Suprapubic skin (tissue), 4 donors: ENCODE results near the gene DROSHA. TPM values are rescaled to one million over a fixed set of nuclear protein-coding genes. Genes with fewer than 3 reads are reported as not detected.

ENCODE experiments used
- DNase-seq, 2 donors: peaks; one replicate each; pipeline ENCODE4 v3.0.0-alpha.2; 2019; ENCODE audit warnings: low spot score in 2 of 2
- H3K27ac ChIP-seq: fragments of 200-600 bp; sonication (generic); one replicate; pipeline ENCODE4 v1.5.1; 2019
- H3K27me3 ChIP-seq: fragments of 200-600 bp; sonication (generic); one replicate; pipeline ENCODE4 v1.5.1; 2019
- H3K36me3 ChIP-seq: fragments of 200-600 bp; sonication (generic); one replicate; pipeline ENCODE4 v1.5.1; 2019
- H3K4me1 ChIP-seq: fragments of 200-600 bp; sonication (generic); one replicate; pipeline ENCODE4 v1.5.1; 2019
- H3K4me3 ChIP-seq: fragments of 200-600 bp; sonication (generic); one replicate; pipeline ENCODE4 v1.5.1; 2019; ENCODE audit warnings: mild to moderate bottlenecking
- H3K9me3 ChIP-seq: fragments of 200-600 bp; sonication (generic); one replicate; pipeline ENCODE4 v1.5.1; 2019
- CTCF ChIP-seq, 2 donors: fragments of 200-600 bp in 1 of 2; fragments of 450-650 bp in 1 of 2; sonication (generic) in 1 of 2; IDR thresholded peaks; one replicate each; pipeline ENCODE4 v1.5.1; 2016 to 2019; ENCODE audit warnings: antibody characterized with exemption in 2 of 2, mild to moderate bottlenecking in 1 of 2, moderate library complexity in 1 of 2
- EP300 ChIP-seq: sonication (generic); formaldehyde crosslinking; IDR thresholded peaks from one replicate; pipeline ENCODE4 v1.6.1; 2017; ENCODE audit warnings: antibody characterized with exemption
- POLR2A ChIP-seq, 2 donors: fragments of 450-650 bp; IDR thresholded peaks; one replicate each; pipeline ENCODE4 v1.6.1; 2017; ENCODE audit warnings: antibody characterized with exemption in 2 of 2, mild to moderate bottlenecking in 2 of 2, moderate library complexity in 2 of 2
- POLR2AphosphoS5 ChIP-seq, 3 donors: sonication (generic); formaldehyde crosslinking; IDR thresholded peaks; one replicate each; pipeline ENCODE4 v1.6.1; 2017; ENCODE audit warnings: antibody characterized with exemption in 3 of 3
- WGBS: methylation state at CpG from one replicate; pipeline ENCODE4 v1.1.5; 2018; 5-methylcytosine and 5-hydroxymethylcytosine counted together
- total RNA-seq, 4 donors: library from RNA; depleted of rRNA; stranded (reverse); fragments of >200 nt; gene quantifications; one replicate each; pipeline ENCODE4 v1.1.0, GENCODE V29; 2016

The DROSHA gene
- total RNA-seq, 4 donors from 2014 or later = 25.5 to 69.7 (median 34.6) TPM

DNA sequence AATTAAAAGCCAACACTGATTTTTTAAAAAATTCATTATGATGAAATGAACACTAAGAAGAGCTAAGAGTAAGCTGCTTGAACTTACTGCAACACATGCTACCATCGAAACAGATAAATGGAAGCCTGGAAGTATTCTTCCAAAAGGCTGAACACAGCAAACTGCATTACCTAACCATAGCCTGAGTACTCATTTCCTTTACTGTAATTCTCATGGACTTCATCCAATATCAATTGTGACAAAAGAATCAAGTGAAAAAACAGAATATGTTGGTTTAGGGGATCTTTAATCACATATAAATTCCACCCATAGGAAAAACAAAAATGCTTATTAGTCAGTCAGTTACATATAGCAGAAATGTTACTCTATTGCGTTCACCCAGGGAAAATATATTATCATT lies 68.5 kb downstream of the DROSHA start:
- Histone ChIP-seq H3K36me3 (peaks cover 82% of the 10 kb centered on the region), H3K9me3 (no peaks in the 10 kb centered on the region), H3K27me3 (no peaks in the 10 kb centered on the region), H3K4me3 (no peak overlapping the region), H3K4me1 (no peaks in the 10 kb centered on the region), H3K27ac (no peak overlapping the region)
- 95% methylated on average over 2 of the region's 2 CpGs for WGBS
- no peak for TF ChIP-seq CTCF (IDR thresholded peaks at IDR 0.05)
- no peak for TF ChIP-seq EP300
- DNase-seq = no peak

DNA sequence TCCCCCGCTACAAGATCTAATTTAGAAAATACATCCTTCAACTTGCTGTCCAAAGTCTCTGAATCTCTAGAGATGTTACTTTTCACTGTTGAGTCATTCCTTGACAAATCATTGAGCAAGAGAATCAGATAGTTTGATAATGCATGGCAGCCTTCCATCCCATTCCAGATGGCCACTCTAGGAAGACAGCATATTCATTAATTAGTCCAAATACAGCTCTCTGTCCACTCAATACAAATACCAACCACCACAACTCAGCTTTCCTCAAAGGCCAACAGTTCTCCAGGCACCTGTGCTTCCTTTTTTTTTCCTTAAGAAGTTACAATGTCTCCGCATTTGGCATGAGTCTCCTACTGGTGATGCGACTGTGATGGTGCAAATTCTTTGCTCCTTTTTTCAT lies 72.3 kb downstream of the DROSHA start:
- H3K27ac ChIP-seq = no peak overlapping the region
- H3K4me1 ChIP-seq = no peaks in the 10 kb centered on the region
- 97% methylated on average over 3 of the region's 3 CpGs for WGBS
- H3K36me3 ChIP-seq = peaks cover 72% of the 10 kb centered on the region
- no peak overlapping the region for H3K4me3 ChIP-seq
- TF ChIP-seq CTCF (IDR thresholded peaks at IDR 0.05) = no peak
- no peak for TF ChIP-seq POLR2AphosphoS5 (IDR thresholded peaks at IDR 0.05)
- no peak for TF ChIP-seq POLR2A (IDR thresholded peaks at IDR 0.05)
- H3K9me3 ChIP-seq = no peaks in the 10 kb centered on the region
- DNase-seq = no peak
- H3K27me3 ChIP-seq = no peaks in the 10 kb centered on the region

DNA sequence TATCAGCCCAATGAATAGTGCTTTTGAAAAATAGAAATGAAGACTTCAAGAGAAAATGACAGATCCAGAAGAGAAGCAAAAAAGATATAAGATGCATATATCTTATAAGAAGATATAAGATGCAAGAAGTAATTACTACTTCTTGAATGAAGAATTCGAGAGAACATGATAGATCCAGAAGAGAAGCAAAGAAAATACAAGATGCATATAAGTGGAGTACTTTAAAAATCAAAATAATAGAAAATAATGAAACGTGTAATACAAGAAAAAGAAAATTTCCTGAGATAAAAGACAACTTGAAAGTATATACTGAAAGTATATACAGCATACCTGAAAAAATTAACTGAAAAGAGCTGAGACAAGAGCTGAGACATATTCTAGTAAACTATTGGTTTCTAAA lies 76.7 kb downstream of the DROSHA start:
- no peak for DNase-seq
- H3K27me3 ChIP-seq = no peaks in the 10 kb centered on the region
- H3K27ac ChIP-seq = no peak overlapping the region
- H3K4me1 ChIP-seq = no peaks in the 10 kb centered on the region
- H3K9me3 ChIP-seq = no peaks in the 10 kb centered on the region
- H3K4me3 ChIP-seq = no peak overlapping the region
- H3K36me3 ChIP-seq = peaks cover 53% of the 10 kb centered on the region
- WGBS = 92% methylated on average over 2 of the region's 2 CpGs
- TF ChIP-seq POLR2A (IDR thresholded peaks at IDR 0.05) (no peak), CTCF (IDR thresholded peaks at IDR 0.05) (no peak), EP300 (no peak), POLR2AphosphoS5 (IDR thresholded peaks at IDR 0.05) (no peak)

- TF ChIP-seq POLR2A (IDR thresholded peaks at IDR 0.05) = no peak
- no peak for TF ChIP-seq EP300
- H3K27ac ChIP-seq = no peak overlapping the region
- H3K4me1 ChIP-seq = no peaks in the 10 kb centered on the region
- no peaks in the 10 kb centered on the region for H3K27me3 ChIP-seq
- no peaks in the 10 kb centered on the region for H3K9me3 ChIP-seq
- 81% methylated on average over 2 of the region's 2 CpGs for WGBS
- H3K36me3 ChIP-seq = peaks cover 58% of the 10 kb centered on the region
- no peak overlapping the region for H3K4me3 ChIP-seq
- no peak for DNase-seq
These were observed 78.4 kb downstream of the DROSHA start for GRCh38 chr5:31453522-31453921.

DNA sequence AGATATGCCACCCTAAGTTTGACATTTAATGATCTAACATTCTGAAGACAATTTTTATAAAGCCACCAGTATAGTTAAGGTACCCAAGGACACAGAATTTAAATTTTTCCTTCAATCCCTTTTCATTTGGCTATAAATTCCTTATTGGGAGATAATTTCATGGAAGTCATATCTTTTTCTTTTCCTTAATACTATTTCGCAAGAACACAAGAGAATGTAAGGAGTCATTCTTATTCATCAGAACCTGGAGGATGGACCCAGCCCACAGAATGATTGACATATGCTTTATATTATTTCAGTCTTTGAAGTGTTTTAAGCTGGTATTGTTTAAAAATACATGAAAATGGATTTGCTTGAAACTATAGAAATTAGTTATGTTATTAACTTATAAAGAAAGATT lies 79.6 kb downstream of the DROSHA start:
- no peaks in the 10 kb centered on the region for H3K4me1 ChIP-seq
- TF ChIP-seq POLR2AphosphoS5 (IDR thresholded peaks at IDR 0.05) (no peak), POLR2A (IDR thresholded peaks at IDR 0.05) (no peak)
- no peak overlapping the region for H3K4me3 ChIP-seq
- WGBS = 0% methylated on average over 1 of the region's 1 CpG
- no peak for DNase-seq
- H3K27me3 ChIP-seq = no peaks in the 10 kb centered on the region
- H3K27ac ChIP-seq = no peak overlapping the region
- no peaks in the 10 kb centered on the region for H3K9me3 ChIP-seq
- H3K36me3 ChIP-seq = peaks cover 61% of the 10 kb centered on the region

DNA sequence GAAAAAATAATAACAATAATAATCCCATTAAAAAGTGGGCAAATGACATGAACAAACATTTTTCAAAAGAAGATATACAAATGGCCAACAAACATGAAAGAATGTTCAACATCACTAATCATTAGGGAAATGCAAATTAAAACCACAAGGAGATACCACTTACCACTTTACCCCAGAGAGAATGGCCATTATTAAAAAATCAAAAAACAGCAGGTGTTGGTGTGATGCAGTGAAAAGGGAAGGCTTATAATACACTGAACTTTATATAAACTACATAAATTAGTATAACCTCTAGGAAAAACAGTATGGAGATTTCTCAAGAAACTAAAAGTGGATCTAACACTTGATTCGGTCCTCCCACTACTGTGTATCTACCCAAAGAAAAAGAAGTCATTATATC lies 81.9 kb downstream of the DROSHA start:
- peaks cover 60% of the 10 kb centered on the region for H3K36me3 ChIP-seq
- 95% methylated on average over 1 of the region's 1 CpG for WGBS

More for the DNA sequence above, 81.9 kb downstream of the DROSHA start:
- DNase-seq = no peak
- Histone ChIP-seq H3K4me1 (no peaks in the 10 kb centered on the region), H3K9me3 (no peaks in the 10 kb centered on the region), H3K27ac (no peak overlapping the region), H3K4me3 (no peak overlapping the region), H3K27me3 (no peaks in the 10 kb centered on the region)
- TF ChIP-seq POLR2A (IDR thresholded peaks at IDR 0.05) (no peak), EP300 (no peak), CTCF (IDR thresholded peaks at IDR 0.05) (no peak), POLR2AphosphoS5 (IDR thresholded peaks at IDR 0.05) (no peak)
